Neural progenitor cell (in vitro differentiated cells): ENCODE measurements around the gene RAI1. TPM values are rescaled to one million over a fixed set of nuclear protein-coding genes. Genes with fewer than 3 reads are reported as not detected.

Experiments used
- DNase-seq: peaks from one replicate; pipeline ENCODE4 v3.0.0-alpha.2; 2016; ENCODE audit warnings: low spot score
- H2AFZ ChIP-seq: fragments of 200-600 bp; sonication (generic); replicated peaks from 2 replicates; pipeline ENCODE4 v1.6.1; 2016; ENCODE audit warnings: antibody characterized with exemption
- H3F3A ChIP-seq: fragments of 200-600 bp; sonication (generic); 2 replicates; pipeline ENCODE4 v1.6.1; 2016; ENCODE audit warnings: antibody characterized with exemption, low read depth
- H3K27ac ChIP-seq: fragments of 200-600 bp; sonication (generic); 2 replicates; pipeline ENCODE4 v1.5.1; 2016; ENCODE audit warnings: mild to moderate bottlenecking
- H3K27me3 ChIP-seq: fragments of 200-600 bp; sonication (generic); 2 replicates; pipeline ENCODE4 v1.6.1; 2016; ENCODE audit warnings: mild to moderate bottlenecking, moderate library complexity
- H3K36me3 ChIP-seq: fragments of 200-600 bp; sonication (generic); 2 replicates; pipeline ENCODE4 v1.5.1; 2016
- H3K4me1 ChIP-seq: fragments of 200-600 bp; sonication (generic); 2 replicates; pipeline ENCODE4 v1.6.1; 2016; ENCODE audit warnings: mixed run types
- H3K4me2 ChIP-seq: fragments of 200-600 bp; sonication (generic); 2 replicates; pipeline ENCODE4 v1.6.1; 2016
- H3K4me3 ChIP-seq: fragments of 200-600 bp; sonication (generic); 2 replicates; pipeline ENCODE4 v1.5.1; 2016
- H3K79me2 ChIP-seq: fragments of 200-600 bp; sonication (generic); 2 replicates; pipeline ENCODE4 v1.6.1; 2016; ENCODE audit warnings: low read depth
- H3K9ac ChIP-seq: fragments of 200-600 bp; sonication (generic); 2 replicates; pipeline ENCODE4 v1.6.1; 2016
- H3K9me3 ChIP-seq: fragments of 200-600 bp; sonication (generic); 2 replicates; pipeline ENCODE4 v1.5.1; 2016; ENCODE audit warnings: low read depth
- H4K20me1 ChIP-seq: fragments of 200-600 bp; sonication (generic); 2 replicates; pipeline ENCODE4 v1.6.1; 2016; ENCODE audit warnings: low read depth
- H3K27ac Mint-ChIP-seq: 3 replicates; pipeline ENCODE4 v1.8.0; 2021; ENCODE audit warnings: mixed read lengths
- H3K27me3 Mint-ChIP-seq: 2 replicates; pipeline ENCODE4 v1.8.0; 2022; ENCODE audit warnings: low read depth, mild to moderate bottlenecking, inconsistent platforms, moderate library complexity, mixed read lengths; ENCODE audit not compliant: insufficient read depth
- H3K36me3 Mint-ChIP-seq: 3 replicates; pipeline ENCODE4 v1.8.0; 2021; ENCODE audit warnings: mixed read lengths
- H3K4me1 Mint-ChIP-seq: 3 replicates; pipeline ENCODE4 v1.8.0; 2021; ENCODE audit warnings: mixed read lengths
- H3K4me3 Mint-ChIP-seq: 3 replicates; pipeline ENCODE4 v1.8.0; 2021; ENCODE audit warnings: mild to moderate bottlenecking, moderate library complexity, mixed read lengths
- H3K9me3 Mint-ChIP-seq: 3 replicates; pipeline ENCODE4 v1.8.0; 2020; ENCODE audit warnings: mixed read lengths
- EZH2 ChIP-seq: fragments of 200-600 bp; sonication (generic); IDR thresholded peaks from 2 replicates; pipeline ENCODE4 v1.6.1; 2017; ENCODE audit warnings: antibody characterized with exemption, mild to moderate bottlenecking, moderate library complexity
- EZH2phosphoT487 ChIP-seq: fragments of 200-600 bp; sonication (generic); IDR thresholded peaks from 2 replicates; pipeline ENCODE4 v1.6.1; 2017; ENCODE audit warnings: antibody characterized with exemption
- total RNA-seq: library from RNA; depleted of rRNA; stranded (reverse); fragments of >200 nt; gene quantifications from 2 replicates; pipeline ENCODE4 v1.2.3, GENCODE V29; 2015; ENCODE audit warnings: low replicate concordance
- TF ChIP-seq, protein P1 (sequence below): fragments of 200-600 bp; sonication (generic); IDR thresholded peaks from 2 replicates; pipeline ENCODE4 v1.5.1; 2017; ENCODE audit warnings: antibody characterized with exemption, mild to moderate bottlenecking

RAI1 gene
- total RNA-seq, 1 donor from 2014 or later, result 27.4 TPM

DNA sequence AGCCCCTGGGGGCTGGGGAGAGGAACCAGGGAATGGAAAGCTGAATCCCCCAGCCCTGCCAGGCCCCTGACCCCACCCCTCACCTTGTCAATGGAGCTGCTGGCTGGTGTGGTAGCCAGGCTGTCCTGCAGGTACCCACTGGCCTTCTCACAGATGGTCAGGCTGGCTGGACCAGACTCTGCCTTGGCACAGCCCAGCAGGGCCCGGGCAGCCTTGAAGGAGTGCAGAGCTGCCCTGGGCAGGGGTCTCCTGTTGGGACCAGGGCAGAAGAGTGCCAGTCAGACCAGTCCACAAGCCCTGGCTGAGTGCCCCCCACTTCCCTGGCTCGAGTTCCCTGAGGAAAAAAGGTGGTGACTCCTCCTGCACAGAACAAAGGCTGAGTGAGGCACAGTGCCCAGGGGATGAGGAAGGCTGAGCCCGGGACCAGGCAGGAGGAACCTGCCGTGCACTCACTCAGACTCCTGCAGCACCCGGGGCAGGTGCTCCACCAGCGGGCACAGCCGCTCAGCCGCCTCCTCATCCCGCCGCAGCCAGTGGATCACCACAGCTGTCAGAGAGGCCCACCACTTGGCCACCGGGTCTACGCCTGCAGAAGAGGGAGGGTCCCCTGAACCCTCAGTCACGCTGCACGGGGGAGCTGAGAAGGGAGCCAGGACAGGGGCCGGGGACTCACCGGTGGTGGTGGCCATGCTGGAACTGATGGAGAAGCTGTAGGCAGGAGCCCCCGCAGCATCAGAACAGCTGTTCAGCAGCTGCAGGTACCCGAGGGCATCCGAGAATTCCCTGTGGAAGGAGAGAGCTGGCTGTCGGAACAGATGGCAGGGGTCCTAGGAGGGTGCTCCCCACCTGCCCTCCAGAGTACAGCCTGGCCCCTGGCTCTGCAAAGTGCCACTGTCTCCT is 133.2 kb downstream of the RAI1 start:
- Histone ChIP-seq H3K27me3 (peaks cover 16% of the 10 kb centered on the region), H3K27ac (no peak overlapping the region), H3F3A (peaks cover 34% of the 10 kb centered on the region), H3K4me1 (peaks cover 22% of the 10 kb centered on the region), H3K9me3 (no peaks in the 10 kb centered on the region), H3K9ac (no peak overlapping the region), H3K36me3 (no peaks in the 10 kb centered on the region), H3K4me2 (no peak overlapping the region), H4K20me1 (peaks cover 72% of the 10 kb centered on the region), H2AFZ (no peak overlapping the region), H3K79me2 (no peaks in the 10 kb centered on the region), H3K4me3 (no peak overlapping the region)
- peaks cover 10% of the 10 kb centered on the region for H3K36me3 Mint-ChIP-seq
- no peak for DNase-seq
- H3K4me1 Mint-ChIP-seq, result peaks cover 36% of the 10 kb centered on the region
- H3K4me3 Mint-ChIP-seq, result no peak overlapping the region
- no peaks in the 10 kb centered on the region for H3K9me3 Mint-ChIP-seq
- H3K27ac Mint-ChIP-seq, result no peak overlapping the region
- TF ChIP-seq, protein P1, sequence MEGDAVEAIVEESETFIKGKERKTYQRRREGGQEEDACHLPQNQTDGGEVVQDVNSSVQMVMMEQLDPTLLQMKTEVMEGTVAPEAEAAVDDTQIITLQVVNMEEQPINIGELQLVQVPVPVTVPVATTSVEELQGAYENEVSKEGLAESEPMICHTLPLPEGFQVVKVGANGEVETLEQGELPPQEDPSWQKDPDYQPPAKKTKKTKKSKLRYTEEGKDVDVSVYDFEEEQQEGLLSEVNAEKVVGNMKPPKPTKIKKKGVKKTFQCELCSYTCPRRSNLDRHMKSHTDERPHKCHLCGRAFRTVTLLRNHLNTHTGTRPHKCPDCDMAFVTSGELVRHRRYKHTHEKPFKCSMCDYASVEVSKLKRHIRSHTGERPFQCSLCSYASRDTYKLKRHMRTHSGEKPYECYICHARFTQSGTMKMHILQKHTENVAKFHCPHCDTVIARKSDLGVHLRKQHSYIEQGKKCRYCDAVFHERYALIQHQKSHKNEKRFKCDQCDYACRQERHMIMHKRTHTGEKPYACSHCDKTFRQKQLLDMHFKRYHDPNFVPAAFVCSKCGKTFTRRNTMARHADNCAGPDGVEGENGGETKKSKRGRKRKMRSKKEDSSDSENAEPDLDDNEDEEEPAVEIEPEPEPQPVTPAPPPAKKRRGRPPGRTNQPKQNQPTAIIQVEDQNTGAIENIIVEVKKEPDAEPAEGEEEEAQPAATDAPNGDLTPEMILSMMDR, result no peak
- TF ChIP-seq EZH2, result no peak
- no peak for TF ChIP-seq EZH2phosphoT487
- H3K27me3 Mint-ChIP-seq, result peaks cover 8% of the 10 kb centered on the region

GRCh38 chr17:17815062-17815406 is 133.8 kb downstream of the RAI1 start:
- Histone ChIP-seq H3K9me3 (no peaks in the 10 kb centered on the region), H3F3A (peaks cover 33% of the 10 kb centered on the region), H2AFZ (no peak overlapping the region), H3K4me2 (no peak overlapping the region), H3K27me3 (peaks cover 9% of the 10 kb centered on the region), H3K36me3 (no peaks in the 10 kb centered on the region), H3K4me3 (no peak overlapping the region), H3K9ac (no peak overlapping the region), H4K20me1 (peaks cover 69% of the 10 kb centered on the region), H3K79me2 (no peaks in the 10 kb centered on the region), H3K4me1 (peaks cover 20% of the 10 kb centered on the region), H3K27ac (no peak overlapping the region)
- no peak overlapping the region for H3K27ac Mint-ChIP-seq
- peaks cover 11% of the 10 kb centered on the region for H3K36me3 Mint-ChIP-seq
- H3K9me3 Mint-ChIP-seq, result no peaks in the 10 kb centered on the region
- no peak for DNase-seq
- TF ChIP-seq, protein P1, result no peak
- TF ChIP-seq EZH2phosphoT487 (no peak), EZH2 (no peak)
- H3K4me3 Mint-ChIP-seq, result no peak overlapping the region
- peaks cover 41% of the 10 kb centered on the region for H3K4me1 Mint-ChIP-seq
- peaks cover 6% of the 10 kb centered on the region for H3K27me3 Mint-ChIP-seq

DNA sequence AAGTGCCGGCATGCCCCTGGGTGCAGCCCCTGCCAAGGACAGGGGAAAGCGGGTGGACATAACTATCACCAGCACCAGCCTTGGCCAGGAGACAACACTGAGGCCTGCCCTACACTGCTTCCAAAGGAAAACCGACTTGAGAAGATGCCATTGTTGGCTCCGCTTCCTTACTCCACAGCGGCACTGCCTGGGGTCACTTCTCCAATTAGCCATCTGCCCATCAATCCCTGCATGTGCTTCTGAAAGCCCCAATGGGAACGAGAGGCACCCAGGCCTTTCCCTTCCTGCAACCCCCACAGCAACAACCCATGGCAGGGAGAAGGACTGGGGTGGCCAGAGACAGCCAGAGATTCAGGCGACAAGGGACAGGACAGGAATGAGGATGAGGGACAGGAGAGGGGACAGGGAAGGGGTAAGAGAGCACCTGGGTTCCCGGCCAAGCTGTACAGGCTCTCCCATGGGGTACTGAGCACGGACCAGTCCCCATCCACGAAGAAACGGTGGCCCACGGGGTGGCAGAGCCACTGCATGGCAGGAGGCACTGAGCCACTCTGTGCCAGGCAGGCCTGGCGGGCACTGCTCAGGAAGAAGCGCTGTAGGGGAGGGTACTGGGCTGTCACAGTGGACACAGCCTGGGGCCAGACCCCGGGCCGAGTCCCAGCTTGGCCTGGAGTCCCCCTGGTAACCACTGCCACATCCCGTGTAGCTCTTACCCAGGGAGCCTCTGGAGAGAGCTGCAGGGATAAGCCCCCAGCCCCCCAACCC is 134.4 kb downstream of the RAI1 start:
- H3K27ac Mint-ChIP-seq, result peak overlapping the region; percentile 65
- H3F3A ChIP-seq, result peaks cover 27% of the 10 kb centered on the region
- H3K79me2 ChIP-seq, result peaks cover 2% of the 10 kb centered on the region
- H3K4me3 Mint-ChIP-seq, result no peak overlapping the region
- peaks cover 69% of the 10 kb centered on the region for H4K20me1 ChIP-seq
- H3K36me3 ChIP-seq, result no peaks in the 10 kb centered on the region
- no peak overlapping the region for H3K27ac ChIP-seq
- H3K36me3 Mint-ChIP-seq, result peaks cover 11% of the 10 kb centered on the region
- TF ChIP-seq EZH2phosphoT487, result no peak
- TF ChIP-seq EZH2, result no peak
- TF ChIP-seq, protein P1, result no peak
- H3K27me3 ChIP-seq, result peaks cover 5% of the 10 kb centered on the region
- H3K9me3 Mint-ChIP-seq, result no peaks in the 10 kb centered on the region
- no peak overlapping the region for H3K9ac ChIP-seq
- no peak for DNase-seq
- H3K4me1 ChIP-seq, result peaks cover 14% of the 10 kb centered on the region
- no peaks in the 10 kb centered on the region for H3K9me3 ChIP-seq
- no peak overlapping the region for H3K4me2 ChIP-seq
- peaks cover 4% of the 10 kb centered on the region for H3K27me3 Mint-ChIP-seq
- H3K4me3 ChIP-seq, result no peak overlapping the region
- H2AFZ ChIP-seq, result no peak overlapping the region
- H3K4me1 Mint-ChIP-seq, result peaks cover 41% of the 10 kb centered on the region
